ENCODE measurements around the gene UBTD2.

Gene UBTD2

GRCh38 chr5:172321593-172321992 is 38.0 kb upstream of the UBTD2 start:
- Histone ChIP-seq H4K20me1 (ENCODE audit: insufficient read depth, low read length) (no peaks in the 10 kb centered on the region), H3K27me3 (ENCODE audit: low read depth, low read length) (no peaks in the 10 kb centered on the region), H2AFZ (ENCODE audit: low read depth, low read length) (no peak overlapping the region), H3K79me2 (ENCODE audit: low read length) (no peaks in the 10 kb centered on the region), H3K4me1 (ENCODE audit: low read length) (peaks cover 3% of the 10 kb centered on the region; the same call in 1 of the 2 replicates), H3K9ac (ENCODE audit: low read length) (no peak overlapping the region), H3K4me3 (ENCODE audit: low read length) (no peak overlapping the region), H3K9me3 (ENCODE audit: insufficient read depth, low read length) (no peaks in the 10 kb centered on the region), H3K4me2 (ENCODE audit: low read length) (no peak overlapping the region), H3K27ac (ENCODE audit: low read length) (no peak overlapping the region), H3K36me3 (replicated peaks; ENCODE audit: low read depth, low read length) (no peaks in the 10 kb centered on the region)
- TF ChIP-seq EZH2phosphoT487 (IDR thresholded peaks at IDR 0.05; ENCODE audit: low read depth) (no peak), CTCF (IDR thresholded peaks at IDR 0.05; ENCODE audit: low read depth, low read length) (no peak)

DNA sequence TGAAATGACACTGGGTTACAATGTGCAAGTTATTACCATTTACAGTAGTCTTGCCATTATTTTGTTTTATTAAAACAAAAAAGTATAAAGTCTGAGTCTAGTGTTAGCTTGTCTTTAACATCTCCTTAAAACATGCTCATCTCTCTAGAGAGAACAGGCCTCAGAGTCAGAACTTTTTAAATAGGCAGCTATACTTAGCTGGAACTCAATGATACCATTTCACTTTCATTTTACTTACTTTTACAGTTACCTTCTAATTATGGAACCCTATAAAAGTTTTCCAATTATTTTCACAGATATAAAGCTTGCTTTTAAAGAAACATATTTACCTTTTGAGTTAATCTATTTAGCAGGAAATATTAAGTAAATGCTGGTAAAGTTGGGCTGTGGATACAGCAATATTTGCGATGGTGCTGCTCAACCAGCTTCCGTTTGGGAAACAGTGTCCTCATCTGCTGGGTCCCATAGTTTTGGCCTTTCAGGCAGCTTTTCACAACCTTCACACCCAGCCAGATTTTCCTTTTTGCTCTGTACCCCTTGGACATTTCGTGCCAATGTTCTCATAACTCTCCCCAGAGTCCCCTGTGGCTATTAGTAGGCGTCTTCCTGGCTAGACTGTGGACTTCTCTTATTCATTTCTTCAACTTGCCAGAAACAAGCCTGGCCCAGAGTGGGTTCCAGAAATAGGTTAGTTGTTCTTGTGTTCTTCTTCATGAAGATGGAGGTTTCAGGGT is 36.3 kb upstream of the UBTD2 start:
- Histone ChIP-seq H3K27me3 (ENCODE audit: low read depth, low read length) (no peaks in the 10 kb centered on the region), H3K4me2 (ENCODE audit: low read length) (no peak overlapping the region), H3K27ac (ENCODE audit: low read length) (no peak overlapping the region), H4K20me1 (ENCODE audit: insufficient read depth, low read length) (no peaks in the 10 kb centered on the region), H3K4me3 (ENCODE audit: low read length) (no peak overlapping the region), H3K36me3 (replicated peaks; ENCODE audit: low read depth, low read length) (no peaks in the 10 kb centered on the region), H3K4me1 (ENCODE audit: low read length) (peaks cover 3% of the 10 kb centered on the region; the same call in 1 of the 2 replicates), H3K9ac (ENCODE audit: low read length) (no peak overlapping the region), H3K9me3 (ENCODE audit: insufficient read depth, low read length) (no peaks in the 10 kb centered on the region), H3K79me2 (ENCODE audit: low read length) (no peaks in the 10 kb centered on the region), H2AFZ (ENCODE audit: low read depth, low read length) (no peak overlapping the region)
- TF ChIP-seq EZH2phosphoT487 (IDR thresholded peaks at IDR 0.05; ENCODE audit: low read depth) (no peak), CTCF (IDR thresholded peaks at IDR 0.05; ENCODE audit: low read depth, low read length) (no peak)

DNA sequence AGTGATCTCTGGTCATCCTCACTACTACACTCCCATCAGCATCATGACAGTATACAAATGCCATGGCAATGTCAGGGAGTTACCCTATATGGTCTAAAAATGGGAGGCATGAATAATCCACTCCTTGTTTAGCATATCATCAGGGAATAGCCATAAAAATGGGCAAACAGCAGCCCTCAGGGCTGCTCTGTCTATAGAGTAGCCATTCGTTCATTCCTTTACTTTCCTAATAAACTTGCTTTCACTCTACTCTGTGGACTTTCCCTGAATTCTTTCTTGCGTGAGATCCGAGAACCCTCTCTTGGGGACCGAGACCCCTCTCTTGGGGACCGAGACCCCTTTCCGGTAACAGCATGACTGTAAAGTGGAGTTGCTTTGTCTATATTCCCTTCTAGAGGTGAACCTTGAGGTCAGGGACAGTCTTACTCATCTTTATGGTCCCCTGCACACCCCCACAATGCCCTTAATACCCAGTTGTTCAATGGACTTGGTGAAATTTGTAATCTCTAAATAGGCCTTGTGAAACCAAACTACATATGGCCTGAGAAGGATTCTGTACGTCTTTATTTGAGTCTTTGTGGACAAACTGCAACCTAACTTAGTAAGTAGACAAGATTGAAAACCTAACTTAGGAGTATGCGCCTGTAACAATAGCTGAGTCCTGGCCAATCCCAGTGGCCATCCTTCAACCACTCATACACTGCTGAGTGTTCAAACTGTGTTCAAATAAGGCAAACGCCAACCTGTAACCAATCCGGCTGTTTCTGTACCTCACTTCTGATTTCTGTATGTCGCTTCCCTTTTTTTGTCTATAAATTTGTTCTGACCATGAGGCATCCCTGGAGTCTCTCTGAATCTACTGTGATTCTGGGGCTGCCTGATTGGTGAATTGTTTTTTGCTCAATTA is 32.3 kb upstream of the UBTD2 start:
- H2AFZ ChIP-seq (ENCODE audit: low read depth, low read length): no peak overlapping the region
- TF ChIP-seq CTCF (IDR thresholded peaks at IDR 0.05; ENCODE audit: low read depth, low read length) (no peak), EZH2phosphoT487 (IDR thresholded peaks at IDR 0.05; ENCODE audit: low read depth) (no peak)
- H3K9me3 ChIP-seq (ENCODE audit: insufficient read depth, low read length): no peaks in the 10 kb centered on the region
- H3K9ac ChIP-seq (ENCODE audit: low read length): no peak overlapping the region
- no peak overlapping the region for H3K4me3 ChIP-seq (ENCODE audit: low read length)
- no peaks in the 10 kb centered on the region for H4K20me1 ChIP-seq (ENCODE audit: insufficient read depth, low read length)
- H3K79me2 ChIP-seq (ENCODE audit: low read length): no peaks in the 10 kb centered on the region
- no peaks in the 10 kb centered on the region for H3K36me3 ChIP-seq (replicated peaks; ENCODE audit: low read depth, low read length)
- H3K4me1 ChIP-seq (ENCODE audit: low read length): no peaks in the 10 kb centered on the region; the same call in 1 of the 2 replicates
- no peak overlapping the region for H3K4me2 ChIP-seq (ENCODE audit: low read length)
- H3K27me3 ChIP-seq (ENCODE audit: low read depth, low read length): no peaks in the 10 kb centered on the region
- H3K27ac ChIP-seq (ENCODE audit: low read length): no peak overlapping the region

DNA sequence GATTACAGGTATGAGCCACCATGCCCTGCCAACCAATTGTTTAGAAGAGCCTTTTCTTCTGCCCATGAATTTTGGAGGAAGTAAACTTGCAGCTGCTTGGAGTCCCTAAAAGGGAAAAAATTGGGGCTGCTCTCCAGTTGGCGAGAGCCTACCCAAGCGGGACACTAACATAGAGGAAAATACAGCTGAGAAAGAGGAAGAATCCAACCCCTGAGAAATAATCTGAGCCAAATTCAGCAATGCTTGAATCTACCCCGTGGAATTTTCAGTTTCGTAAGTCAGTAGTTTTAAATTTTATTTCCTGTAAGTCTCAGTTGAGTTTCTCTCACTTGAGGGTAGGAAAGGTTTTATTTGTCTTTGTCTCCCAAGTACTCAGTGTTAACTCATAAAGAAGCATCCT is 30.4 kb upstream of the UBTD2 start:
- TF ChIP-seq EZH2phosphoT487 (IDR thresholded peaks at IDR 0.05; ENCODE audit: low read depth) (no peak), CTCF (IDR thresholded peaks at IDR 0.05; ENCODE audit: low read depth, low read length) (no peak)
- Histone ChIP-seq H3K4me3 (ENCODE audit: low read length) (no peak overlapping the region), H3K4me1 (ENCODE audit: low read length) (no peaks in the 10 kb centered on the region; the same call in 1 of the 2 replicates), H2AFZ (ENCODE audit: low read depth, low read length) (no peak overlapping the region), H3K9me3 (ENCODE audit: insufficient read depth, low read length) (no peaks in the 10 kb centered on the region), H3K36me3 (replicated peaks; ENCODE audit: low read depth, low read length) (no peaks in the 10 kb centered on the region), H3K27ac (ENCODE audit: low read length) (no peak overlapping the region), H3K9ac (ENCODE audit: low read length) (no peak overlapping the region), H3K79me2 (ENCODE audit: low read length) (no peaks in the 10 kb centered on the region), H3K4me2 (ENCODE audit: low read length) (no peak overlapping the region), H4K20me1 (ENCODE audit: insufficient read depth, low read length) (no peaks in the 10 kb centered on the region), H3K27me3 (ENCODE audit: low read depth, low read length) (0 out of 2 replicates have a peak, but pooled peaks cover 3% of the 10 kb centered on the region)
